ENCODE results near the gene IGFBP3.

DNA sequence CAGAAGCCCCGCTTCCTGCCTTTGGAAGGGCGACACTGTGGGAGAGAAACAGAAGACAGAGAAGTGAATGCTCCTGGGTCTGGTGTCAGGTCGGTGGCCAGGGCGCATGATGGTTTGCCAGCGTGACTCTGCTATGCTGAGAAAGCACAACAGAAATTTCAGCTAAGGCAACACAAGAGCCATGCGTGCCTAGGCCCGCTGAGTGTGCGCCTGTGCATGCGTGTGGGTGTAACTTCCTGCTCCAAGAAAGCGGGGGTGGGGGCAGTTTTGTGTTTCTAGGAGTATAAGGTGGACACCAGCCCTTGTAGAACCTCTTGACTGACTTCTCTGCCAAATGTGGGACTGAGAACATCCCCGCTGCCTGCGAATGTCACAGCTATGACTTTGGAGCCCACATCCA, 6.2 kb downstream of the IGFBP3 start:
- TF ChIP-seq, protein P1, sequence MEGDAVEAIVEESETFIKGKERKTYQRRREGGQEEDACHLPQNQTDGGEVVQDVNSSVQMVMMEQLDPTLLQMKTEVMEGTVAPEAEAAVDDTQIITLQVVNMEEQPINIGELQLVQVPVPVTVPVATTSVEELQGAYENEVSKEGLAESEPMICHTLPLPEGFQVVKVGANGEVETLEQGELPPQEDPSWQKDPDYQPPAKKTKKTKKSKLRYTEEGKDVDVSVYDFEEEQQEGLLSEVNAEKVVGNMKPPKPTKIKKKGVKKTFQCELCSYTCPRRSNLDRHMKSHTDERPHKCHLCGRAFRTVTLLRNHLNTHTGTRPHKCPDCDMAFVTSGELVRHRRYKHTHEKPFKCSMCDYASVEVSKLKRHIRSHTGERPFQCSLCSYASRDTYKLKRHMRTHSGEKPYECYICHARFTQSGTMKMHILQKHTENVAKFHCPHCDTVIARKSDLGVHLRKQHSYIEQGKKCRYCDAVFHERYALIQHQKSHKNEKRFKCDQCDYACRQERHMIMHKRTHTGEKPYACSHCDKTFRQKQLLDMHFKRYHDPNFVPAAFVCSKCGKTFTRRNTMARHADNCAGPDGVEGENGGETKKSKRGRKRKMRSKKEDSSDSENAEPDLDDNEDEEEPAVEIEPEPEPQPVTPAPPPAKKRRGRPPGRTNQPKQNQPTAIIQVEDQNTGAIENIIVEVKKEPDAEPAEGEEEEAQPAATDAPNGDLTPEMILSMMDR (IDR thresholded peaks at IDR 0.05), result no peak
- TF ChIP-seq POLR2A (IDR thresholded peaks at IDR 0.05), result no peak
- TF ChIP-seq POLR2AphosphoS5 (IDR thresholded peaks at IDR 0.05), result no peak
- no peak for TF ChIP-seq EP300 (IDR thresholded peaks at IDR 0.05; ENCODE audit: low read depth)
